ENCODE measurements around the gene HMOX2.
A peak's percentile ranks its signal among the peaks of the same experiment; 100 is the strongest.

The HMOX2 gene

DNA sequence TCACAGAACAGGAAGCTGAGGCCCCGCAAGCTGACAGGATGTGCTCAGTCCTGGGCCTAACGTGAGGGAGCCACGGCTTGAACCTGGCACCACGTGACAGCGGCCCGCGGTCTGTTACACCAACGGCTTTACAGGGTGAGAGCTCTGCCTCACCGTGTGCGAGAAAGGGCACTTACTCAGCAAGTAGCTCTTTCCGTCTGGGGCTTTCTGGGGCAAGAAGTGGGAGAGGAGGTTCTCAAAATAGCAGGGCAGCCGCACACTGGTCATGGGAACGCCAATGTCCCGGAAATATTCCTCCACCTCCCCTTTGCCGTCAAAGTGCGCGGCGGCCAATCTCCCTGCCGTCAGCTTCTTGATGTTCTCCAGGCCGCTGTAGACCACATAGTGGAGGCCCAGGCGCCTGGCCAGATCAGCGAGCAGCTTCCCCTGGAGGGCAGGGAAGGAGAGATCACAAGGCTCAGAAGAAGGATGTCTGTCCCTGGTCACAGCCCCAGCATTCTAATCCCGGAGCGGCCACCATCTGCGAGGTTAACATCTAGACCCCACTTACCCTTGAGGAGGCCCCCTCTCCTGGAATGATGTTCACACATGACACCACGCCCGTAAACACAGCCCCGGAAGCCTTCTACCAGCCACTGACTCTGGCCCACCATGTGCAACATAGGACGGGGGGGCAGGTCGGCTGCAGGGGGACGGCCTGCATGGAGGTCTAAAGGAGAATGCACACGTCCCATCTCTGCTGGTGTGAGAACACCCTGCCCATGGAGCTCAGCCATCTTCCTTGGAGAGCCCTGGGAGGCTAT, 10.0 kb upstream of the HMOX2 start:
- DNase-seq (ENCODE audit: low spot score) = peak; percentile 79

DNA sequence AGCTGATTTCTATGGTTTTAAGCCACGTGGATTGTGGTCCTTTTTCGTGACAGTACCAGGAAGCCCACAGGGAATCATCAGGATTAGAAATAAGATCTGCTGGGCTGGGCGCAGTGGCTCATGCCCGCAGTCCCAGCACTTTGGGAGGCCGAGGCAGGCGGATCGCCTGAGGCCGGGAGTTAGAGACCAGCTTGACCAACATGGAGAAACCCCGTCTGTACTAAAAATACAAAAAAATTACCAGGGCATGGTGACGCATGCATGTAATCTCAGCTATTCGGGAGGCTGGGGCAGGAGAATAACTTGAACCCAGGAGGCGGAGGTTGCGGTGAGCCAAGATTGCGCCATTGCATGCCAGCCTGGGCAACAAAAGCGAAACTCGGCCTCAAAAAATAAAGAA, 8.3 kb upstream of the HMOX2 start:
- DNase-seq (ENCODE audit: low spot score) = no peak

DNA sequence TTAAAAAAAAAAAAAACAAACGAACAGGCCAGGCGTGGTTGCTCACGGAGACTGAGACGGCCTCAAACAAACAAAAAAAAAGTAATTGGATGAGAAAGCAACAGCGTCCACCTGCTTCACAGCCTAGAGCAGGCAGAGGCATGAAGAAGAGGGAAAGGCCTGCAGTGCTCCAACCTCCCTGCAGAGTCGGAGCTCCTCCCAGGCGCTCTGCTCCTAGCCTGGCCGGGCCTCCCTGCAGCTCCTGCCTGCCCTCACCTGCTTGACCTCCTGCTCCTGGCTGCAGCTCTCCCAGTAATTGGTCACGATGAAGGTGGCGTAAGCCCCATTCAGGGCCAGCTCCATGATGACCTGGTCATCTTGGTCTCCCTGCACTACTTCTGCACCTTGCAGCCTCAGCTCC, 7.2 kb upstream of the HMOX2 start:
- DNase-seq (ENCODE audit: low spot score) = no peak

DNA sequence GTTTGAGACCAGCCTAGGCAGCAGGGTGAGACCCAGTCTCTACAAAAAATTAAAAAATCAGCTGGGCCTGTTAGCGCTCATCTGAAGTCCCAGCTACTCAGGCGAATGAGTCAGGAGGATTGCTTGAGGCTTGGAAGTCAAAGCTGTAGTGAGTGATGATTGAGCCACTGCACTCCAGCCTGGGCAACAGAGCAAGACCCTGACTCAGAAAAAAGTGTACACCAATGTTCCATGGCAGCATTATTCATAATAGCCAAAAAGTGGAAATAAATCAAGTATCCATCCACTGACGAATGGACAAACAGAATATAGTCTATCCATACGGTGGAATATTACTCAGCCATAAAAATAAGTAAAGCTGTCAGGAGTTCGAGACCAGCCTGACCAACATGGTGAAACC, 4.3 kb upstream of the HMOX2 start:
- no peak for DNase-seq (ENCODE audit: low spot score)

DNA sequence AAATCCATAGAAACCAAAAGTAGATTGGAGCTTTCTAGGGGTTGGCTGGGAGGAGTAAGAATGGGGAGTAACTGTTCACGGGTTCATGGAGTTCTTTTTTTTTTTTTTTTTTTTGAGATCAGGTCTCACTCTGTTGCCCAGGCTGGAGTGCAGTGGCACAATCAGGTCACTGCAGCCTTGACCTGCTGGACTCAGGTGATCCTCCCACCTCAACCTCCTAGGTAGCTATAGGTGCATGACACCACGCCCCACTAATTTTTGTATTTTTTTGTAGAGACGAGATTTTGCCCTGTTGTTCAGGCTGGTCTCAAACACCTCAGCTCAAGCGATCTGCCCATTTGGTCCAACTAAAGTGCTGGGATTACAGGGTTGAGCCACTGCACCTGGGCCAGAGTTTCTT, 3.3 kb upstream of the HMOX2 start:
- no peak for DNase-seq (ENCODE audit: low spot score)

DNA sequence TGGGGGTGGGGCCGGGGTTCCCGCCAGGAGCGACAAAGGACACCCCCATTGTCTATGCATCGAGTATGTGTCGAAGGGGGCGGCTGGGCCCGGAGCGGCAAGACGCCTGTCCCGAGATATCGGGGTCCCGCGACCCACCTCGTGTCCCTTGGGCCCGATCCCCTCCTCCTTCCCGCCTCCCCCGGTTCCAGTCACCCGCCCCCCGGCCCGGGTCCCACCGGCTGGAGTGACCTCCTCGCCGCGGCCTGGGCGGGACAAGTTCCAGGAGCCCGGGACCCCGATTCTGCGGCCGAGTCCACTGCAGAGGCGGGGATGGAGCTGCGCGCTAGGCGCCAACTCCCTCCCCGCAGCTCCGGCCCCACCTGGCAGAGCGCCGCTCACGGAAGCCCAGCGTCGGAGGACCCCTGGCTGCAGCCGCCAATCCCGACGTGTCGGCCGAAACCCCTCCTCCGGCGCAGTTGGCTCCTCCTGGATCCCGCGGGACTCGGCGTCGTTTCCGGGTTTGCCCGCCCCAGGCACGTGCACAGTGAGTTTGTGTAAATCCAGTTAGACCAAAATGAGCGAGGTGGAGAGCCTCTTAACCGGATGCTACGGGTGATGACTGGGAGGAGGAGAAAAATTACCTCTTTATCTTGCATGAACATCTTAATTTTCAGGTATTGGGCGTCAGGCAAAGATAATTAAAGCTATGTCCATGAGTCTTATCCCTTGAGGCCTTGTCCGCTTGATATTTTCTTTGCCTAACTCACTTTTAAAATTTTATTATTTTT, 1.8 kb upstream of the HMOX2 start, which contains the start of gene NMRAL1:
Gene NMRAL1 (minus strand): TSS at position 434 of the 770 bp plus-strand sequence. CDS start 493 bp downstream, outside the sequence.
- DNase-seq (ENCODE audit: low spot score) = peak; percentile 86

DNA sequence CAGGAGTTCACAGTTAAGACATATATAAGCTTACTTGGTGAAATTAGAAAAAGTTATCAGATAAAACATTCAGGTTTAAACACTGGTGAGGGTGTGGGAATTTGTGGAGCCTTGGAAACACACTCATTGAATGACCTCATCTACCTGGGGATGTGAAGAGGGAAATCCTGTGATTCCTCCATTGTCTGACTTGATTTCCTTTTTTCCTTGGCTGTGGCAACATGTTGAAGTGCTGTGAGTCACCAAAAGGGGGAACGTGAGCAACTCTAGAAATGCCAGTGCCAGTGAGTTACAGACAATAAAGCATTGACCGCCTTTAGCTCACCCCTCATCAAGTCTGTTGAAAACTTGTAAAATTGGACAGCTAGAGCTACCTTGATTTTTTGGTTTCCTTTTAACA, 1.8 kb downstream of the HMOX2 start:
- DNase-seq (ENCODE audit: low spot score) = peak; percentile 43

DNA sequence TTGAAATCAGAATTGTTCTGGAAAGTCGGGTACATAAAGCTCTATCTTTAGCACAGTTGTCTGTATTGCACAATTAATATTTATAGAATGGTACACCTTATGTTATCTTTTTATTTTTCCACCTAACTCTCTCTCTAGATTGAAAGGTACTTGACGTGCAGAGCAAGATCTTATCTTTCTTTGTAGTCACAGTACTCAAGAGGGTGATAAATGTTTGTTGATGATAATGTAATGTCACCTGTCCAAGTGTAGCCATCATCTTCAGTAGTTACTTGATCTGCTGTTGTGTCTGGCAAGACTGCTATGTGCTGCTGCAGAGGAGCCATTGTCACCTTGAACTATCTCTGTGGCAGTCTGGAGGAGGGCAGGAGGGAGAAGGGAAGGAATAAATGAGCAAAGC, 5.3 kb downstream of the HMOX2 start:
- DNase-seq (ENCODE audit: low spot score) = no peak

DNA sequence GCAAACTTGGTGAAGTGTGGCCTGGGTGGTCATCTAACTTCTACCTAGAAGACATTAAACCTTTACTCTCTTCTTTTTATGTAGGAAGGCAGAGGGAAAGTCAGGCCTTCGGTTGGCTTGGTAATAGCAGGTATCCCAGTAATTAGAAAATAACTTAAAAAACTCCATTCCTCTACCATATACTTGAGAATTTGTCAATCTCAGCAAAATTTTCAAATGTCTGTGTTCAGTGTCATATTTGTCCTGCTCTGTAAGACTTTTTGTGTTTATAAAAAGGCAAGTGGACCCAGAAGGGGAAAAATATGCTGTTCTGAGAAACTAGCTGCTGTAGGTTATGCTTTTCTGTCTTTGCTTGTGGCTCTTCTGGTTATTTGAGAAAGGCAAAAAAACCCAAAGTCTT, 5.8 kb downstream of the HMOX2 start:
- no peak for DNase-seq (ENCODE audit: low spot score)

DNA sequence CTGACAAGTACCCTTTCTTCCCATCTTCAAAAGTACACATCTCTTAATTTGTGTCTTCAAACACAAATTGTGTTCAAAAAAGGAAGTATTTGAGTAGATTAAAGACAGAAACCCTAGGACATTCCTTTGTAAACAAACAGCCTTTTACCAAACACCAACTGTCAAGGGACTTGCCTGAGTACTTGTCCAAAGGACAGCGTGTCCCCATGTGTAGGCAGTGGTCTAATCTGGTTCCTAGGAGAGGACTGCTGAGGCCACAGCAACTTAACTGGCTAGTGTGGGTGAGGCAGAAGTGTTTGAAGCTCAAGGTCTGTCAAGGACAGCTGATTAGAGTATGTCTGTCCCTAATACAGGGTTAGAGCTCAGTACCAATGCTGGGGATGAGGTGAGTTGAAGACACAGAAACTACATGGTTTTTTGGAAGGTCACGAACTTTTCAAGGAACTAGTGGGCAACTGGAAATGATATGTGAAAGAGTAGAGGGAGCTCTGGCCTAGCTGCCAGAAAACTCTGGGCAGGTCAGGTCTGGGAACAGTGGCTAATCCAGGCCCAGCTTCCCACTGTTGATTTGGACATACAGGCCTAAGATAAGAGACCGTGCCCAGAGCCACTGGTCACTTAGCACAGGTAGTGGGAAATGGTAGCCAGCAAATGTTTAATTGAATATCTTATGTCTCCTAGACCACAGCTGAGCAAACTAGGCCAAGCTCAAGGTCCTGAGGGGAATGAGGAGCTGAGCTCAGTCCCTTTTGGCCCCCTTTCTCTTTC, 10.1 kb downstream of the HMOX2 start:
- DNase-seq (ENCODE audit: low spot score) = no peak

DNA sequence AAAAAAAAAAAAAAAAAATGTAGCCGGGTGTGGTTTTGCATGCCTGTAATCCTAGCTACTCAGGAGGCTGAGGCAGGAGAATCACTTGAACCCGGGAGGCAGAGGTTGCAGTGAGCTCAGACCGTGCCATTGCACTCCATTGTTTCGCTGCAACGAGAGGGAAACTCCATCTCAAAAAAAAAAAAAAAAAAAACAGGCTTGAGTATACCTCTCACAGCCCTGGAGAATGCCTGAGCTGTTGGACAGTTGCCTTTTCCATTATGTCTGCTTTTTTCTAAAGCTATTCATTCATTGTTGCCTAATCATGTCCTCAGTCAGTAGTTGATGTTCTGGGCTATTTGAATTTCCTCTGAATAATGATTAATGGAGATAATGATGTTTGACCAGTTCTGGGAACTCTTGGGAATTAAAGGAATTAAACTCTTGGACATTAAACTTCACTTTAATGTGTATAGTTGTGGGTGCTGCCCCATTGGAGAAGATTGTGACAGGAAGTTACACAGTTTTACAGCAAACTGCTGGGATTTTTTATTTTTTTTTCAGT, 11.8 kb downstream of the HMOX2 start:
- DNase-seq (ENCODE audit: low spot score) = no peak

DNA sequence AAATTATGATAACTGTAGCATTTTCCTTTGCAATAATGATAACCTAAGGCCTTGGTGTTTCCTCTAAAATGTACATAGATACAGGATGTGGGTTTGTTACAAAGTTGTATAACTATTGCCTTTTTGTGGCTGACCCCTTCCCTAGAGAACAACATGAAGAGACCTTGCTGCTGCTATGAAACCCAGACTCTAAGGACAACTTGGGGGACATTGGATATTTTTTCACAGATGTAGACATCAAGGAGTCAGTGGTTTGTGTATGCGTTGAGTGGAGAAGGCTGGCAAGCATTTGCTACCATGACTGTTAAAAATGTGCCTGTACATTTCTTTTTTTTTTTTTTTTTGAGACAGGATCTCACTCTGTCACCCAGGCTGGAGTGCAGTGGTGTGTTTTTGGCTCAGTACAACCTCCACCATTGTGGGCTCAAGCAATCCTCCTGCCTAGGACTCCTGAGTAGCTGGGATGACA, 12.3 kb downstream of the HMOX2 start:
- DNase-seq (ENCODE audit: low spot score) = peak; percentile 34

DNA sequence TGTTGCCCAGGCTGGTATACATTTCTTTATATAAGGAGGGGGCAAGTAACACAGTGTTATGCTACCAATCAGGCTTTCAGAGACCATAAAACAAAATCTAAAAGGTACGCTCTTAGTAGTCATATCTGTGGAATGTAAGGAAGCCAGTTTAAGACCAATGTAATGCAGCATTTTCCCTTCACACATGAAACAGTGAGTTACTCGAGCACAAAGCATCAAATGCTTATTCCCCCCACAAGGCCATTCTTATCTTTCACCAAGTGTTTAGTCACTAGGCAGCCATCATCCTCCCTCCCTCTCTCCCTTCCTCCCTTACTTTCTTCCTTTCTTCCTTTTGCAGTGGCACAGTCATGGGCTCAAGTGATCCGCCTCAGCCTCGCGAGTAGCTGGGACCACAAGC, 12.8 kb downstream of the HMOX2 start:
- DNase-seq (ENCODE audit: low spot score) = no peak

DNA sequence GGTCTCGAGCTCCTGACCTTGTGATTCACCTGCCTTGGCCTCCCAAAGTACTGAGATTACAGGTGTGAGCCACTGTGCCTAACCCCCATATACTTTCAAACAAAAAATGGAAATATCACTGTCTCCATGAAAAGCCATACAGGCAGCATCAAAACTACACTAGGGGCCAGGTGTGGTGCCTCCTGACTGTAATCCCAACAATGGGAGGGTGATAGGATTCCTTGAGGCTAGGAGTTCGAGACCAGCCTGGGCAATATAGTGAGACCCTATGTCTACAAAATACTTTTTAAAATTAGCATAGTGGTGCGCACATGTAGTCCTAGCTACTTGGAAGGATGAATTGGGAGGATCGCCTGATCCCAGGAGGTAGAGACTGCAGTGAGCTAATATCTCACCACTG, 15.7 kb downstream of the HMOX2 start:
- no peak for DNase-seq (ENCODE audit: low spot score)

DNA sequence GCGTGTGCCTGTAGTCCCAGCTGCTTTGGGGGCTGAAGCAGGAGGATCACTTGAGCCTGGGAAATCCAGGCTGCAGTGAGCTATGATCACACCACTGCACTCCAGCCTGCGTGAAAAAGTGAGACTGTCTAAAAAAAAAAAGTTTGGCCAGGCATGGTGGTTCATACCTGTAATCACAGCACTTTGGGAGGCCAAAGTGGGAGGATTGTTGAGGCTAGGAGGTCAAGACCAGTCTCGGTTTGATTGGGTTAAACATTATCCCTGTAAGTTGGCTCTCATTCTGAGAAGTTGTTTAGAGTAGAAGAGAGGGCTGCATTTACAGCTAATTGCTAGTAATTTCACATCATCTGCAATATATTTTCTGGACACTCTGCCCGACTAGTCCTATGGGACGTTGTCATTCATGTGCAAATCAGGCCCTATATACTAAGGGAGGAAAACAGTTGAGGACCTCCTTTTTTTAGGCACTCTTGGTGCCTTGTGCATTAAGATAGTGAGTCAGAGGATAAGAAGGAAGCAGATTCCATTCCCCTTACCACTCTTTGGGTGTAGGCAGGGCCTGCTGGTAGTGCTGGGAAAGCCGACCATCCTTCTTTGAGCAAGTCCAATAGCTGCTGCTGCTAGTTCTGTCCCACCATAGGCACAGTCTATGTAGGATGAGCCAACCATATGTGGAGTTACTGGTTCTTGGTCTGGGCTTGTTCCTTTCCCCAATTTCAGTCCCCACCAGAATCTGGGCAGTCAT, 18.7 kb downstream of the HMOX2 start:
- DNase-seq (ENCODE audit: low spot score) = no peak

DNA sequence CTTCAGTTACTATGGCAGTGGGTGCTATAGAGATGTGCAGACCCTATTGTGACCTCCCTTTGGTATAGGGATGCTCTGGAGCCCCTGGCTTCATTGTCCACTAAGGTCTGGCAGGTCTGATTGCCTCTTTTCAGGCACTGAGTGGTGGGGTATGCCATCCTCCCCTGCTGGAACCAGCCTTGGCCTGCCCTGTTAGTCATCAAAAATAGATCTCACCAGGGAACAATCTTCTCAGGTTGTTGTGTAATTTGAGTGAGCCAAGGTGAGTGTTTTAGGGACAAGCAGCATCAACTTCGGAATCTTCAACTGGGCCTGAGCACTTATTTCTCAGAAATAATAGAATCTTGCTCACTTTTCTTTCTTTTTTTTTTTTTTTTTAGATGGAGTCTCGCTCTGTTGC, 19.6 kb downstream of the HMOX2 start:
- no peak for DNase-seq (ENCODE audit: low spot score)

DNA sequence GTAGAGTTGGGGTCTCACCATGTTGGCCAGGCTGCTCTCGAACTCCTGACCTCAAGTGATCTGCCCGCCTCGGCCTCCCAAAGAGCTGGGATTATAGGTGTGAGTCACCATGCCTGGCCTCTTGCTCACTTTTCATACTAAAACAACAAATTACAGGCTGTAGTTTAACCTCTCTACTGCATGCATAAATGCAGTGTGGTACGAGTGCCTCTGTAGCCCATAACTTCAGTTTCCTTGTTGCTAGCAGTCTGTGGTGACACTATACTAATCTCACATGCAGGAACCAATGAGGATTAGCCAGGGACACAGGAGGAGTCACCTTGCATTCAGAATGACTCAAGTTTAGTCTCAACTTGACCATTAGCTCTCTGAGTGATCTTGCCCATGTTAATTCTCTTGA, 20.1 kb downstream of the HMOX2 start:
- no peak for DNase-seq (ENCODE audit: low spot score)

DNA sequence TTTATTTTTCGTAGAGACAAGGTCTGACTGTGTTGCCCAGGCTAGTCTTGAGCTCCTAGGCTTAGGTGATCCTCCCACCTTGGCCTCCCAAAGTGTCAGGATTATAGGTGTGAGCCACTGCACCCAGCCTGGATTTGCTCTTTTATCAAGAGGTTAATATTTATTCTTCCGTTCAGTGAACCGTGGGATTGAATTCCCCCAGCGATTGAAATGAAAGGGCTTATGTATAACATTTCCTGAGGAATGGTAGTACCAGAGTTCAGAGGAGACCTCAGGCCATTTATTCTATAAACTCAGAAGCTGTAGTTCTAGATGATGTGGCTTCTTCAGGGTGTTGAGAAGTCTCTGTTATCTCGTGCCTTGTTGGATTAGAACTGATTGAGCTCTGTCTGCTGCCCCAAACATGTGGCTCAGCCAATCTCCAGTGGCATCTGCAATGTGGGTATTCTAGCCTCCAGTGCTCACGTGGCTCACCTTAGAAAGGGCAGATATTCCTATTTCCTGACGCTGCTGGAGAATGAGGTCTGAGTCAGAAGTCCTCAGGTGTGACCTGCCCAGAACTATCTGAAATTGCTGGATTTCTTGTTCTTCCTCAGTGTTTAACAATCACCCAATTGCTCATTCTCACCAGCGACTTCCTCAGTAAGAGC, 22.5 kb downstream of the HMOX2 start:
- no peak for DNase-seq (ENCODE audit: low spot score)

DNA sequence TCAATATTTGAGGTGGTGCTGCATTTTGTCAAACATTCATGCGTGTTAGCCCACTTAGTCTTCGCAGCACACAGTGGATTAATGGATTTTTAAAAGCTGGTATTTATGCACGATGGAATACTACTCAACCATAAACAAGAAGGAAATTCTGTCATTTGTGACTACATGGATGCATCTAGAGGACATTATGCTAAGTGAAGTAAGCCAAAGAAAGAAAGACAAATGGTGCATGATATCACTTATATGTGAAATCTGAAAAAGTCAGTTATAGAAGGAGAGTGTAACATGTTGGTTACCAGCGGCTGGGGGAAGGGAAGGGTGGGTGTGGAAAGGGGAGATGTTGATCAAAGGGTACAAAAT, 23.0 kb downstream of the HMOX2 start:
- no peak for DNase-seq (ENCODE audit: low spot score)

DNA sequence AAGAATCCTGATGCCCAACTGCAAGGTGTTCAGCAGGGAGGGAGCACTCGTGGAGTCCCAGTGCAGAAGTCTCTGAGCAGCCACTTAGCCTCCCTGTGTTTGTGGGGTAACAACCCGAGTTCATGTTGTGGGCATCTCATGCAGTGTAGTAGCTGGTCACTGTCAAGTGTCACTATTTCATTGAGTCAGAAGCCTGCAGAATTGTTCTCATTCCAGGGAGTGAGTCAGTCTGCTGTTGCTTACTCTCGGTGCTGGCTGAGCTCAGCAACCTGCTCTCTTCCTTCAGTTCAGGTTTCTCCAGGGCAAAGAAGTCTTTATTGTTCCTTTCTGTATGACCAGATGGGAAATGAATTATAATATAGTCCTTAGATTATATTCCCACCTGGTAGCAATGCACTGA, 24.1 kb downstream of the HMOX2 start:
- no peak for DNase-seq (ENCODE audit: low spot score)

DNA sequence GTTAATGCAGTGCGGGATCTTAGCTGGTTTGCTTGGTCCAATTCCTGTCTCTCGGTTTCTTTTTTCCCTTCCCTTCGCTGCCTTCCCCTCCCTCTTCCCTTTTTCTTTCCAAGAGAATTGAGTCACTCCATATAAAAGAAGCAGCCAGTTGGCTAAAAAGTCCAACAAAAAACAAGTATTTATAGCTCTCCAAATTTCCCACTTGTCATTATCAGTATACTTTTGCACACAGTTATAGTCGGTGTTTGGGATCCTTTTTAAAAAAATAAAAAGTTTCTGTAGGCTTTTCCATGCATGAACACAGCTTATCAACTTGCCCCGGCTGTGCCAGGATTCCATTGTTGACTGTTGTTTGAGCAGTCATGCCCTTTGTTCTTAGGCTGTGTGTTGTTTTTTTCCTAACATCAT, 24.9 kb downstream of the HMOX2 start:
- DNase-seq (ENCODE audit: low spot score) = no peak

Data from CD4-positive, alpha-beta T cell treated with Interleukin-2 at 100 ng/mL for 4 hours (primary cell).